22Rv1 (cell line): Measurements from ENCODE around the gene NLRP5.

ENCODE experiments used
- ZFX ChIP-seq: fragments of 450-650 bp; IDR thresholded peaks from 2 replicates; pipeline ENCODE4 v1.6.1; 2017; ENCODE audit warnings: antibody characterized with exemption, borderline replicate concordance
- TF ChIP-seq, protein P1 (sequence below): fragments of 450-650 bp; IDR thresholded peaks from 2 replicates; pipeline ENCODE4 v1.5.1; 2017; ENCODE audit warnings: mild to moderate bottlenecking

DNA sequence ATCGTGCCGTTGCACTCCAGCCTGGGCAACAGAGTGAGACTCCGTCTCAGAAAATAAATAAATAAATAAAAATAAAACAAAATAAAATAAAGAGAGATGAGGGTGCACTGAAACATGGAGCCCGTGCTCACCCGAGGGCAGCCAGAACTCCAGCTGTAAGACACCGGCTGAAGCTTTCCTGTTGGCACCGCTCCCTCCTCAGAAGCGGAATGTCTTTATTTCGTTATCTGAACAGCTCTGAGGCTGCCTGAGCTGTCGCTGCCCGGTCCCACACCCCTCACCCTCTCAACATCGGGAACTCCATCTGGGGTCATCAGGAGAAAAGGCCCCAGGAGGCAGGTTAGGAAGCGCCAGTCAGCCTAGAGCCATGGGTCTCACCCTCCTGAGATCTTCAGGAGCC, 110.1 kb downstream of the NLRP5 start:
- TF ChIP-seq, protein P1, sequence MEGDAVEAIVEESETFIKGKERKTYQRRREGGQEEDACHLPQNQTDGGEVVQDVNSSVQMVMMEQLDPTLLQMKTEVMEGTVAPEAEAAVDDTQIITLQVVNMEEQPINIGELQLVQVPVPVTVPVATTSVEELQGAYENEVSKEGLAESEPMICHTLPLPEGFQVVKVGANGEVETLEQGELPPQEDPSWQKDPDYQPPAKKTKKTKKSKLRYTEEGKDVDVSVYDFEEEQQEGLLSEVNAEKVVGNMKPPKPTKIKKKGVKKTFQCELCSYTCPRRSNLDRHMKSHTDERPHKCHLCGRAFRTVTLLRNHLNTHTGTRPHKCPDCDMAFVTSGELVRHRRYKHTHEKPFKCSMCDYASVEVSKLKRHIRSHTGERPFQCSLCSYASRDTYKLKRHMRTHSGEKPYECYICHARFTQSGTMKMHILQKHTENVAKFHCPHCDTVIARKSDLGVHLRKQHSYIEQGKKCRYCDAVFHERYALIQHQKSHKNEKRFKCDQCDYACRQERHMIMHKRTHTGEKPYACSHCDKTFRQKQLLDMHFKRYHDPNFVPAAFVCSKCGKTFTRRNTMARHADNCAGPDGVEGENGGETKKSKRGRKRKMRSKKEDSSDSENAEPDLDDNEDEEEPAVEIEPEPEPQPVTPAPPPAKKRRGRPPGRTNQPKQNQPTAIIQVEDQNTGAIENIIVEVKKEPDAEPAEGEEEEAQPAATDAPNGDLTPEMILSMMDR: no peak
- no peak for TF ChIP-seq ZFX
